ENCODE data around the gene TRAF6. TPM values are rescaled to one million over a fixed set of nuclear protein-coding genes. Genes with fewer than 3 reads are reported as not detected.

Gene TRAF6
- total and polyA plus RNA-seq, 10 of the 15 experiments (the other 5 are each of a cell fraction or from before 2014, with no cell fraction given): 1.4 to 10.9 (median 7.0) TPM

DNA sequence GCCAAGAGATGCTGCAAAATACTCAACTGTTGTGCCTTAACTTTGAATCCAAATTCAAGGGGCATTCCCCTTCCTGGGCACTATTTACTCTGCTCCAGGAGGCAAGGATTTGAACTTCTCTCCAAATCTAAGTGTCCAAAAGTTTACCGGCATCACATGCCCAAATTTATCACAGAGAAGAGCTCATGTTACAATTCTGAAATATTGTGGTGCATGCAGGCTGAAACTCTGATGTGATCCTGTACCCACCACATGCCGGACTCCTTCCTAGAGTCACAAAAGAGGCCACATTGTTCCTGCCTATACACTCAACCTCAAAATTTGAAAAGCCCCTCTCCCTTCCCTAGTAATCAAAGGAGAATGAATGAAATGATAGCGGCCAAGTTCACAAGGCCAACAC lies 1.3 kb downstream of the TRAF6 start:
- ATAC-seq (peak; percentile 7), FAIRE-seq (no peak), DNase-seq (ENCODE audit: low read depth, low spot score) (no peak)
- Histone ChIP-seq H3K4me3 (peak overlapping the region; percentile 86), H3K9ac (ENCODE audit: control insufficient read depth, insufficient read depth, low read length) (peak overlapping the region; percentile 83), H3K27me3 (replicated peaks in 1 of 2; ENCODE audit: control insufficient read depth in 2 of 2, insufficient read depth in 2 of 2, low read length in 1 of 2) (no peaks in the 10 kb centered on the region), H3K4me1 (ENCODE audit: control insufficient read depth, insufficient read depth, low read length) (peaks cover 4% of the 10 kb centered on the region; the same call in 1 of the 2 replicates), H4K20me1 (ENCODE audit: control insufficient read depth, insufficient read depth) (no peaks in the 10 kb centered on the region), H3K79me2 (ENCODE audit: control insufficient read depth, insufficient read depth, low read length) (peaks cover 23% of the 10 kb centered on the region), H3K4me2 (ENCODE audit: control insufficient read depth, insufficient read depth) (peak overlapping the region; percentile 53), H3K27ac (ENCODE audit: control insufficient read depth, insufficient read depth) (peak overlapping the region; percentile 77), H3K9me3 (replicated peaks; ENCODE audit: control insufficient read depth, insufficient read depth, low read length) (peaks cover under 1% of the 10 kb centered on the region; the same call in 1 of the 3 replicates), H3K36me3 (ENCODE audit: control insufficient read depth in 2 of 2, insufficient read depth in 2 of 2, low read length in 1 of 2) (no peaks in the 10 kb centered on the region), H2AFZ (ENCODE audit: control insufficient read depth, low read depth, low read length) (no peak overlapping the region)
- ChIA-PET POLR2A (interaction anchor here (1.1 kb wide), 1 partner anchor 16 kb away, joined by 5 read pairs; no protein-coding TSS in a partner anchor), SMC1A (ENCODE audit: uncharacterized antibody, unreplicated experiment) (interaction anchor here (0.7 to 2.9 kb wide), 8 partner anchors 9 to 238 kb away, joined by 3 to 23 read pairs (median 6); no protein-coding TSS in a partner anchor), CTCF (interaction anchor here (0.6 to 3.6 kb wide), 15 partner anchors 8 to 1391 kb away, joined by 3 to 40 read pairs (median 4); no protein-coding TSS in a partner anchor), RAD21 (ENCODE audit: unreplicated experiment) (interaction anchor here (0.6 to 1.8 kb wide), 8 partner anchors 9 to 453 kb away, joined by 3 to 18 read pairs (median 6); no protein-coding TSS in a partner anchor)
- TSS peak; percentile 72 for BruUV-seq (replicated peaks)
- 15% methylated on average over 3 of the region's 3 CpGs for WGBS (ENCODE audit: insufficient coverage, insufficient replicate concordance, low lambda C conversion rate, missing lambda C conversion rate)
- in situ Hi-C loops (cut with MboI): no loop called here
- intact Hi-C loops (cut with micrococcal nuclease; ENCODE audit: unreplicated experiment): no loop called here
- TF ChIP-seq SPI1 (IDR thresholded peaks at IDR 0.05; ENCODE audit: borderline replicate concordance, insufficient read depth, low read depth, low read length) (no peak), SMAD5 (IDR thresholded peaks at IDR 0.05; ENCODE audit: low read depth) (no peak), MYB (IDR thresholded peaks at IDR 0.05; ENCODE audit: borderline replicate concordance, low read depth, low read length) (no peak), HDGF (IDR thresholded peaks at IDR 0.05) (no peak), POLR2AphosphoS2 (IDR thresholded peaks at IDR 0.05; ENCODE audit: low read depth, low read length) (no peak)
- TF ChIP-seq, protein P1, sequence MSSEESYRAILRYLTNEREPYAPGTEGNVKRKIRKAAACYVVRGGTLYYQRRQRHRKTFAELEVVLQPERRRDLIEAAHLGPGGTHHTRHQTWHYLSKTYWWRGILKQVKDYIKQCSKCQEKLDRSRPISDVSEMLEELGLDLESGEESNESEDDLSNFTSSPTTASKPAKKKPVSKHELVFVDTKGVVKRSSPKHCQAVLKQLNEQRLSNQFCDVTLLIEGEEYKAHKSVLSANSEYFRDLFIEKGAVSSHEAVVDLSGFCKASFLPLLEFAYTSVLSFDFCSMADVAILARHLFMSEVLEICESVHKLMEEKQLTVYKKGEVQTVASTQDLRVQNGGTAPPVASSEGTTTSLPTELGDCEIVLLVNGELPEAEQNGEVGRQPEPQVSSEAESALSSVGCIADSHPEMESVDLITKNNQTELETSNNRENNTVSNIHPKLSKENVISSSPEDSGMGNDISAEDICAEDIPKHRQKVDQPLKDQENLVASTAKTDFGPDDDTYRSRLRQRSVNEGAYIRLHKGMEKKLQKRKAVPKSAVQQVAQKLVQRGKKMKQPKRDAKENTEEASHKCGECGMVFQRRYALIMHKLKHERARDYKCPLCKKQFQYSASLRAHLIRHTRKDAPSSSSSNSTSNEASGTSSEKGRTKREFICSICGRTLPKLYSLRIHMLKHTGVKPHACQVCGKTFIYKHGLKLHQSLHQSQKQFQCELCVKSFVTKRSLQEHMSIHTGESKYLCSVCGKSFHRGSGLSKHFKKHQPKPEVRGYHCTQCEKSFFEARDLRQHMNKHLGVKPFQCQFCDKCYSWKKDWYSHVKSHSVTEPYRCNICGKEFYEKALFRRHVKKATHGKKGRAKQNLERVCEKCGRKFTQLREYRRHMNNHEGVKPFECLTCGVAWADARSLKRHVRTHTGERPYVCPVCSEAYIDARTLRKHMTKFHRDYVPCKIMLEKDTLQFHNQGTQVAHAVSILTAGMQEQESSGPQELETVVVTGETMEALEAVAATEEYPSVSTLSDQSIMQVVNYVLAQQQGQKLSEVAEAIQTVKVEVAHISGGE (CRISPR knock-in tag; IDR thresholded peaks at IDR 0.05): no peak
- TF ChIP-seq, protein P2, sequence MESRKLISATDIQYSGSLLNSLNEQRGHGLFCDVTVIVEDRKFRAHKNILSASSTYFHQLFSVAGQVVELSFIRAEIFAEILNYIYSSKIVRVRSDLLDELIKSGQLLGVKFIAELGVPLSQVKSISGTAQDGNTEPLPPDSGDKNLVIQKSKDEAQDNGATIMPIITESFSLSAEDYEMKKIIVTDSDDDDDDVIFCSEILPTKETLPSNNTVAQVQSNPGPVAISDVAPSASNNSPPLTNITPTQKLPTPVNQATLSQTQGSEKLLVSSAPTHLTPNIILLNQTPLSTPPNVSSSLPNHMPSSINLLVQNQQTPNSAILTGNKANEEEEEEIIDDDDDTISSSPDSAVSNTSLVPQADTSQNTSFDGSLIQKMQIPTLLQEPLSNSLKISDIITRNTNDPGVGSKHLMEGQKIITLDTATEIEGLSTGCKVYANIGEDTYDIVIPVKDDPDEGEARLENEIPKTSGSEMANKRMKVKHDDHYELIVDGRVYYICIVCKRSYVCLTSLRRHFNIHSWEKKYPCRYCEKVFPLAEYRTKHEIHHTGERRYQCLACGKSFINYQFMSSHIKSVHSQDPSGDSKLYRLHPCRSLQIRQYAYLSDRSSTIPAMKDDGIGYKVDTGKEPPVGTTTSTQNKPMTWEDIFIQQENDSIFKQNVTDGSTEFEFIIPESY (IDR thresholded peaks at IDR 0.05): no peak
- TF ChIP-seq, protein P3, sequence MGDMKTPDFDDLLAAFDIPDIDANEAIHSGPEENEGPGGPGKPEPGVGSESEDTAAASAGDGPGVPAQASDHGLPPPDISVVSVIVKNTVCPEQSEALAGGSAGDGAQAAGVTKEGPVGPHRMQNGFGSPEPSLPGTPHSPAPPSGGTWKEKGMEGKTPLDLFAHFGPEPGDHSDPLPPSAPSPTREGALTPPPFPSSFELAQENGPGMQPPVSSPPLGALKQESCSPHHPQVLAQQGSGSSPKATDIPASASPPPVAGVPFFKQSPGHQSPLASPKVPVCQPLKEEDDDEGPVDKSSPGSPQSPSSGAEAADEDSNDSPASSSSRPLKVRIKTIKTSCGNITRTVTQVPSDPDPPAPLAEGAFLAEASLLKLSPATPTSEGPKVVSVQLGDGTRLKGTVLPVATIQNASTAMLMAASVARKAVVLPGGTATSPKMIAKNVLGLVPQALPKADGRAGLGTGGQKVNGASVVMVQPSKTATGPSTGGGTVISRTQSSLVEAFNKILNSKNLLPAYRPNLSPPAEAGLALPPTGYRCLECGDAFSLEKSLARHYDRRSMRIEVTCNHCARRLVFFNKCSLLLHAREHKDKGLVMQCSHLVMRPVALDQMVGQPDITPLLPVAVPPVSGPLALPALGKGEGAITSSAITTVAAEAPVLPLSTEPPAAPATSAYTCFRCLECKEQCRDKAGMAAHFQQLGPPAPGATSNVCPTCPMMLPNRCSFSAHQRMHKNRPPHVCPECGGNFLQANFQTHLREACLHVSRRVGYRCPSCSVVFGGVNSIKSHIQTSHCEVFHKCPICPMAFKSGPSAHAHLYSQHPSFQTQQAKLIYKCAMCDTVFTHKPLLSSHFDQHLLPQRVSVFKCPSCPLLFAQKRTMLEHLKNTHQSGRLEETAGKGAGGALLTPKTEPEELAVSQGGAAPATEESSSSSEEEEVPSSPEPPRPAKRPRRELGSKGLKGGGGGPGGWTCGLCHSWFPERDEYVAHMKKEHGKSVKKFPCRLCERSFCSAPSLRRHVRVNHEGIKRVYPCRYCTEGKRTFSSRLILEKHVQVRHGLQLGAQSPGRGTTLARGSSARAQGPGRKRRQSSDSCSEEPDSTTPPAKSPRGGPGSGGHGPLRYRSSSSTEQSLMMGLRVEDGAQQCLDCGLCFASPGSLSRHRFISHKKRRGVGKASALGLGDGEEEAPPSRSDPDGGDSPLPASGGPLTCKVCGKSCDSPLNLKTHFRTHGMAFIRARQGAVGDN (IDR thresholded peaks at IDR 0.05): no peak
